HCT116 (cell line): ENCODE measurements around the gene ASS1. TPM values are rescaled to one million over a fixed set of nuclear protein-coding genes. Genes with fewer than 3 reads are reported as not detected.

Source experiments
- ATAC-seq: fragments of 200-7000 bp; cut with Tn5 transposase; 2 replicates; pipeline ENCODE4 v1.9.1; 2020; ENCODE audit warnings: mild to moderate bottlenecking, moderate library complexity
- BruUV-seq: library from RNA; stranded (reverse); fragments of 400-500 nt; replicated peaks from 2 replicates; lab custom pipeline; 2021; lab: Mats Ljungman, UMichigan
- CTCF ChIA-PET: fragments of 300-600 bp; sonication (Branson Sonifier 250); formaldehyde crosslinking; loops from one replicate; lab custom pipeline; 2021; ENCODE audit warnings: antibody characterized with exemption; lab: Charles Lee
- POLR2A ChIA-PET: fragments of 300-600, 350-600 bp; sonication (Branson Sonifier 250); formaldehyde crosslinking; loops from one replicate; lab custom pipeline; 2021; ENCODE audit warnings: antibody characterized with exemption; lab: Charles Lee
- RAD21 ChIA-PET, 2 experiments: fragments of 300-600 bp; sonication (Branson Sonifier 250); formaldehyde crosslinking; loops; one replicate each; lab custom pipeline; 2023; ENCODE audit warnings: low total read pairs in 2 of 2; ENCODE audit not compliant: uncharacterized antibody in 2 of 2, unreplicated experiment in 2 of 2, low non-redundant PET in 1 of 2; lab: Charles Lee
- DNase-seq: peaks from one replicate; pipeline ENCODE4 v3.0.0-alpha.2; 2010; ENCODE audit warnings: low read depth, low spot score
- H2AFZ ChIP-seq: fragments of 200-600 bp; shearing (Covaris generic), sonication (generic); 2 replicates; pipeline ENCODE4 v1.6.1; 2017; ENCODE audit warnings: low read depth, mixed run types, mixed read lengths, antibody characterized with exemption, low read length; ENCODE audit not compliant: poor library complexity, severe bottlenecking
- H3K27ac ChIP-seq: 2 replicates; pipeline ENCODE4 v1.5.1; 2012; ENCODE audit warnings: low read depth, low read length
- H3K27me3 ChIP-seq: fragments of 200-600 bp; sonication (generic); 2 replicates; pipeline ENCODE4 v1.6.1; 2016; ENCODE audit warnings: mixed run types, low read length, mixed read lengths; ENCODE audit not compliant: insufficient read depth
- H3K36me3 ChIP-seq, 2 experiments: fragments of 200-500 bp in 1 of 2; fragments of 200-600 bp in 1 of 2; sonication (Bioruptor generic) in 1 of 2; sonication (generic) in 1 of 2; 2 replicates each; pipeline versions ENCODE4 v1.5.1 to v1.6.1; 2014 to 2016; ENCODE audit warnings: low read length in 2 of 2, inconsistent platforms in 1 of 2, mixed read lengths in 1 of 2, mixed run types in 1 of 2; ENCODE audit not compliant: insufficient read depth in 2 of 2, control insufficient read depth in 1 of 2
- H3K4me1 ChIP-seq, 2 experiments: fragments of 200-600 bp in 1 of 2; sonication (generic) in 1 of 2; 2 replicates each; pipeline versions ENCODE4 v1.5.1 to v1.6.1; 2012 to 2017; ENCODE audit warnings: low read length in 2 of 2, inconsistent platforms in 1 of 2, mild to moderate bottlenecking in 1 of 2, mixed read lengths in 1 of 2, mixed run types in 1 of 2, moderate library complexity in 1 of 2; ENCODE audit not compliant: insufficient read depth in 2 of 2, control insufficient read depth in 1 of 2
- H3K4me2 ChIP-seq: fragments of 200-600 bp; sonication (generic); 2 replicates; pipeline ENCODE4 v1.6.1; 2017; ENCODE audit warnings: mixed run types, low read length, mixed read lengths
- H3K4me3 ChIP-seq, 2 experiments: fragments of 200-600 bp in 1 of 2; sonication (generic) in 1 of 2; replicated peaks in 1 of 2; 2 replicates each; pipeline ENCODE4 v1.5.1; 2011 to 2016; ENCODE audit warnings: low read length in 2 of 2, control low read depth in 1 of 2, low read depth in 1 of 2, mild to moderate bottlenecking in 1 of 2, mixed read lengths in 1 of 2, mixed run types in 1 of 2
- H3K79me2 ChIP-seq: fragments of 200-600 bp; sonication (generic); 2 replicates; pipeline ENCODE4 v1.6.1; 2017; ENCODE audit warnings: mild to moderate bottlenecking, mixed run types, low read length, moderate library complexity, mixed read lengths; ENCODE audit not compliant: insufficient read depth
- H3K9ac ChIP-seq: fragments of 200-600 bp; sonication (generic); 2 replicates; pipeline ENCODE4 v1.6.1; 2016; ENCODE audit warnings: low read length, mixed read lengths
- H3K9me2 ChIP-seq: fragments of 200-600 bp; sonication (generic), shearing (Covaris generic); 2 replicates; pipeline ENCODE4 v1.6.1; 2017; ENCODE audit warnings: mixed run types, mild to moderate bottlenecking, moderate library complexity; ENCODE audit not compliant: insufficient read depth
- H3K9me3 ChIP-seq, 2 experiments: fragments of 200-500 bp in 1 of 2; fragments of 200-600 bp in 1 of 2; sonication (Bioruptor generic) in 1 of 2; sonication (generic) in 1 of 2; 2 replicates each; pipeline ENCODE4 v1.6.1; 2014 to 2017; ENCODE audit warnings: low read length in 2 of 2, mixed read lengths in 2 of 2, inconsistent platforms in 1 of 2, low read depth in 1 of 2, mild to moderate bottlenecking in 1 of 2, mixed run types in 1 of 2, moderate library complexity in 1 of 2; ENCODE audit not compliant: control insufficient read depth in 1 of 2, insufficient read depth in 1 of 2
- H4K20me1 ChIP-seq: fragments of 200-600 bp; sonication (generic), shearing (Covaris generic); 2 replicates; pipeline ENCODE4 v1.6.1; 2017; ENCODE audit warnings: mixed run types, mild to moderate bottlenecking, moderate library complexity; ENCODE audit not compliant: insufficient read depth
- CEBPB ChIP-seq: IDR thresholded peaks from 2 replicates; pipeline ENCODE4 v1.6.1; 2012; ENCODE audit warnings: low read depth
- CTCF ChIP-seq, 3 experiments: fragments of 200-600 bp in 1 of 3; sonication (generic) in 1 of 3; IDR thresholded peaks in 2 of 3; conservative IDR thresholded peaks in 1 of 3; 2 replicates each; pipeline ENCODE4 v1.5.1; 2012 to 2017; ENCODE audit warnings: low read depth in 2 of 3, low read length in 2 of 3, antibody characterized with exemption in 1 of 3, borderline replicate concordance in 1 of 3, control low read depth in 1 of 3, mild to moderate bottlenecking in 1 of 3, mixed read lengths in 1 of 3, mixed run types in 1 of 3, moderate library complexity in 1 of 3; ENCODE audit not compliant: insufficient read depth in 1 of 3
- EZH2 ChIP-seq: fragments of 200-600 bp; sonication (generic); IDR thresholded peaks from 2 replicates; pipeline ENCODE4 v1.6.1; 2017; ENCODE audit warnings: antibody characterized with exemption, mixed run types
- EZH2phosphoT487 ChIP-seq: fragments of 200-600 bp; IDR thresholded peaks from 2 replicates; pipeline ENCODE4 v1.6.1; 2018; ENCODE audit warnings: antibody characterized with exemption, borderline replicate concordance
- FOSL1 ChIP-seq: IDR thresholded peaks from 2 replicates; pipeline ENCODE4 v1.6.1; 2012; ENCODE audit warnings: low read depth
- POLR2AphosphoS5 ChIP-seq: IDR thresholded peaks from 2 replicates; pipeline ENCODE4 v1.6.1; 2011; ENCODE audit warnings: mild to moderate bottlenecking, low read depth, low read length, moderate library complexity
- RAD21 ChIP-seq: IDR thresholded peaks from 2 replicates; pipeline ENCODE4 v1.6.1; 2012; ENCODE audit warnings: low read depth, mild to moderate bottlenecking
- SIN3A ChIP-seq: IDR thresholded peaks from 2 replicates; pipeline ENCODE4 v1.6.1; 2012; ENCODE audit warnings: low read depth
- SP1 ChIP-seq: IDR thresholded peaks from 2 replicates; pipeline ENCODE4 v1.6.1; 2012; ENCODE audit warnings: low read depth
- TCF7L2 ChIP-seq: IDR thresholded peaks from 2 replicates; pipeline ENCODE4 v1.7.0; 2011; ENCODE audit warnings: borderline replicate concordance, inconsistent platforms; ENCODE audit not compliant: insufficient read depth, insufficient read length; ENCODE audit errors: extremely low read depth
- YY1 ChIP-seq: IDR thresholded peaks from 2 replicates; pipeline ENCODE4 v1.6.1; 2011; ENCODE audit warnings: low read length, low read depth, moderate library complexity, mild to moderate bottlenecking; ENCODE audit not compliant: insufficient replicate concordance; ENCODE audit errors: extremely low read depth
- ZFX ChIP-seq: fragments of 450-650 bp; IDR thresholded peaks from 2 replicates; pipeline ENCODE4 v1.6.1; 2017
- ZNF274 ChIP-seq: fragments of 200-500 bp; sonication (Bioruptor generic); IDR thresholded peaks from 2 replicates; pipeline ENCODE4 v1.6.1; 2014; ENCODE audit warnings: mild to moderate bottlenecking, low read depth, low read length, inconsistent platforms
- intact Hi-C: fragments of 100-400 bp; cut with micrococcal nuclease; formaldehyde crosslinking; loops from 2 replicates; pipeline ENCODE4 v1.10.0; 2022
- total RNA-seq: library from RNA; stranded (reverse); gene quantifications from one replicate; pipeline ENCODE4 v1.2.1, GENCODE V29; 2021; ENCODE audit not compliant: unreplicated experiment

The ASS1 gene
- total RNA-seq, 1 experiment from 2014 or later: 92.6 TPM

- Histone ChIP-seq H4K20me1 (no peaks in the 10 kb centered on the region), H3K27ac (no peak overlapping the region), H2AFZ (no peak overlapping the region), H3K9me3 (no peaks in the 10 kb centered on the region), H3K9ac (no peak overlapping the region), H3K4me3 (no peak overlapping the region), H3K27me3 (no peaks in the 10 kb centered on the region), H3K9me2 (no peaks in the 10 kb centered on the region), H3K36me3 (no peaks in the 10 kb centered on the region), H3K79me2 (no peaks in the 10 kb centered on the region), H3K4me1 (peaks cover 2 to 3% of the 10 kb centered on the region in 2 experiments; a peak in 2 of 4 replicates), H3K4me2 (no peak overlapping the region)
- POLR2A ChIA-PET: no interaction called here
- CTCF ChIA-PET: no interaction called here
- ATAC-seq (no peak), DNase-seq (no peak)
- BruUV-seq: no TSS peak
- TF ChIP-seq TCF7L2 (no peak), CEBPB (no peak), FOSL1 (no peak), CTCF (IDR thresholded peaks at IDR 0.05 in 2 of 3, conservative IDR thresholded peaks at IDR 0.05 in 1 of 3; ENCODE audit: borderline replicate concordance in 1 of 3, insufficient read depth in 1 of 3, low read depth in 2 of 3, low read length in 2 of 3) (no peak), POLR2AphosphoS5 (no peak), SP1 (no peak)
- RAD21 ChIA-PET: no interaction called here
- intact Hi-C loops: no loop called here
These were observed 83.0 kb downstream of the ASS1 start for GRCh38 chr9:130527651-130528310.

GRCh38 chr9:130528674-130529073 lies 83.9 kb downstream of the ASS1 start:
- H3K9ac ChIP-seq: no peak overlapping the region
- no peaks in the 10 kb centered on the region for H3K36me3 ChIP-seq
- H3K4me3 ChIP-seq: no peak overlapping the region
- ATAC-seq: no peak
- no TSS peak for BruUV-seq
- no peaks in the 10 kb centered on the region for H3K79me2 ChIP-seq
- H3K4me2 ChIP-seq: no peak overlapping the region
- RAD21 ChIA-PET: no interaction called here
- intact Hi-C loops: no loop called here
- no peak for DNase-seq
- no peaks in the 10 kb centered on the region for H4K20me1 ChIP-seq
- CTCF ChIA-PET: no interaction called here
- no peak overlapping the region for H3K27ac ChIP-seq
- TF ChIP-seq EZH2phosphoT487: no peak
- TF ChIP-seq TCF7L2: no peak
- TF ChIP-seq YY1: no peak
- no peak for TF ChIP-seq ZNF274
- no peak for TF ChIP-seq SIN3A
- TF ChIP-seq ZFX: no peak
- no peak for TF ChIP-seq EZH2
- no peak for TF ChIP-seq RAD21
- no peak for TF ChIP-seq POLR2AphosphoS5
- no peaks in the 10 kb centered on the region for H3K9me2 ChIP-seq
- no peaks in the 10 kb centered on the region for H3K9me3 ChIP-seq
- POLR2A ChIA-PET: no interaction called here
- H3K4me1 ChIP-seq: peaks cover 2 to 3% of the 10 kb centered on the region in 2 experiments; a peak in 2 of 4 replicates
- H2AFZ ChIP-seq: no peak overlapping the region
- no peaks in the 10 kb centered on the region for H3K27me3 ChIP-seq
